Heart left ventricle (tissue), 13 donors: ENCODE measurements around the gene PHOSPHO1.

Source experiments
- CTCF ChIP-seq, 12 donors: fragments of 200-600 bp; sonication (generic) in 4 of 12; IDR thresholded peaks; one replicate each; pipeline versions ENCODE4 v1.5.0 to v1.8.0; 2018 to 2022; ENCODE audit warnings: antibody characterized with exemption in 12 of 12, mild to moderate bottlenecking in 5 of 12
- POLR2A ChIP-seq, 2 donors: fragments of 450-650 bp; IDR thresholded peaks; one replicate each; pipeline ENCODE4 v1.6.1; 2017; ENCODE audit warnings: antibody characterized with exemption in 2 of 2, mild to moderate bottlenecking in 2 of 2, moderate library complexity in 2 of 2
- donor health status: ischemic (EF 13 %, LVEDD 7.1; RV severe dilation, severe dysfunction).
- donor health status: DM: no; HTN: yes; CAD: no.
- donor health status: DM: no; HTN: no; CAD: no.
- donor health status: ischemic (EF 25% LVEDD 6.9; RV normal size, moderate dysfunction).
- donor health status: ischemic (EF 25% LVEDD 5.7; RV mildly dilated, moderate dysfunction).
- donor health status: ischemic (EF 35%, LVEDD 5.7; RV mildly dilated, moderate dysfunction).
- donor health status: nonischemic (EF 11% LVEDD 7.7; RV severe dilation, severe dysfunction).
- donor health status: DM: yes; HTN: yes; CAD: no.
- donor health status: PGD.
- donor health status: ischemic (EF 29% LVEDD 5.4; RV normal size, mild dysfunction).
- donor health status: nonischemic (EF 23%, LVEDD 6.1; RV moderate dilation, normal function).

- TF ChIP-seq CTCF (IDR thresholded peaks at IDR 0.05) (no peak), POLR2A (IDR thresholded peaks at IDR 0.05) (no peak)
Measured at GRCh38 chr17:49249292-49249794, 18.8 kb upstream of the PHOSPHO1 start.
